ENCODE results near the gene EEFSEC. TPM values are rescaled to one million over a fixed set of nuclear protein-coding genes. Genes with fewer than 3 reads are reported as not detected.

The EEFSEC gene
- total RNA-seq, 1 donor from 2014 or later: 12.6 TPM

- Histone ChIP-seq H3K4me3 (ENCODE audit: low read depth, low read length) (no peak overlapping the region), H3K27me3 (ENCODE audit: control insufficient read depth, insufficient read depth, low read length) (no peaks in the 10 kb centered on the region), H3K36me3 (ENCODE audit: control insufficient read depth, insufficient read depth, low read length) (no peaks in the 10 kb centered on the region)
- DNase-seq (ENCODE audit: low read depth): no peak
- TF ChIP-seq CTCF (IDR thresholded peaks at IDR 0.05; ENCODE audit: insufficient read depth, low read length, poor library complexity, severe bottlenecking): no peak
Observed at GRCh38 chr3:128245460-128245859, 92.2 kb downstream of the EEFSEC start.

- DNase-seq (ENCODE audit: low read depth): no peak
- H3K36me3 ChIP-seq (ENCODE audit: control insufficient read depth, insufficient read depth, low read length): no peaks in the 10 kb centered on the region
- H3K4me3 ChIP-seq (ENCODE audit: low read depth, low read length): no peak overlapping the region
- TF ChIP-seq CTCF (IDR thresholded peaks at IDR 0.05; ENCODE audit: insufficient read depth, low read length, poor library complexity, severe bottlenecking): no peak
- no peaks in the 10 kb centered on the region for H3K27me3 ChIP-seq (ENCODE audit: control insufficient read depth, insufficient read depth, low read length)
Observed at GRCh38 chr3:128247666-128248409, 94.6 kb downstream of the EEFSEC start.

- no peak for TF ChIP-seq CTCF (IDR thresholded peaks at IDR 0.05; ENCODE audit: insufficient read depth, low read length, poor library complexity, severe bottlenecking)
- DNase-seq (ENCODE audit: low read depth): no peak
- H3K36me3 ChIP-seq (ENCODE audit: control insufficient read depth, insufficient read depth, low read length): no peaks in the 10 kb centered on the region
- H3K27me3 ChIP-seq (ENCODE audit: control insufficient read depth, insufficient read depth, low read length): no peaks in the 10 kb centered on the region
- H3K4me3 ChIP-seq (ENCODE audit: low read depth, low read length): no peak overlapping the region
Observed at GRCh38 chr3:128252083-128252482, 98.8 kb downstream of the EEFSEC start.

- TF ChIP-seq CTCF (IDR thresholded peaks at IDR 0.05; ENCODE audit: insufficient read depth, low read length, poor library complexity, severe bottlenecking): no peak
- Histone ChIP-seq H3K36me3 (ENCODE audit: control insufficient read depth, insufficient read depth, low read length) (no peaks in the 10 kb centered on the region), H3K27me3 (ENCODE audit: control insufficient read depth, insufficient read depth, low read length) (no peaks in the 10 kb centered on the region), H3K4me3 (ENCODE audit: low read depth, low read length) (no peak overlapping the region)
- no peak for DNase-seq (ENCODE audit: low read depth)
Observed at GRCh38 chr3:128253150-128253549, 99.9 kb downstream of the EEFSEC start.

GRCh38 chr3:128254066-128254590 is 100.8 kb downstream of the EEFSEC start:
- H3K27me3 ChIP-seq (ENCODE audit: control insufficient read depth, insufficient read depth, low read length): no peaks in the 10 kb centered on the region
- TF ChIP-seq CTCF (IDR thresholded peaks at IDR 0.05; ENCODE audit: insufficient read depth, low read length, poor library complexity, severe bottlenecking): no peak
- no peak for DNase-seq (ENCODE audit: low read depth)
- no peaks in the 10 kb centered on the region for H3K36me3 ChIP-seq (ENCODE audit: control insufficient read depth, insufficient read depth, low read length)
- no peak overlapping the region for H3K4me3 ChIP-seq (ENCODE audit: low read depth, low read length)

- TF ChIP-seq CTCF (IDR thresholded peaks at IDR 0.05; ENCODE audit: insufficient read depth, low read length, poor library complexity, severe bottlenecking): no peak
- Histone ChIP-seq H3K27me3 (ENCODE audit: control insufficient read depth, insufficient read depth, low read length) (no peaks in the 10 kb centered on the region), H3K36me3 (ENCODE audit: control insufficient read depth, insufficient read depth, low read length) (no peaks in the 10 kb centered on the region), H3K4me3 (ENCODE audit: low read depth, low read length) (no peak overlapping the region)
- no peak for DNase-seq (ENCODE audit: low read depth)
Observed at GRCh38 chr3:128254967-128255366, 101.7 kb downstream of the EEFSEC start.
